ENCODE data around the gene ACTL9. TPM values are rescaled to one million over a fixed set of nuclear protein-coding genes. Genes with fewer than 3 reads are reported as not detected.

Gene ACTL9
- total RNA-seq, 4 donors from 2014 or later: not detected

GRCh38 chr19:8688930-8689329 lies 9.7 kb downstream of the ACTL9 start:
- H3K27me3 ChIP-seq: peaks cover 0 to 42% (median 0%) of the 10 kb centered on the region in 4 donors
- no peak for TF ChIP-seq POLR2AphosphoS5 (IDR thresholded peaks at IDR 0.05)
- TF ChIP-seq, protein P1, sequence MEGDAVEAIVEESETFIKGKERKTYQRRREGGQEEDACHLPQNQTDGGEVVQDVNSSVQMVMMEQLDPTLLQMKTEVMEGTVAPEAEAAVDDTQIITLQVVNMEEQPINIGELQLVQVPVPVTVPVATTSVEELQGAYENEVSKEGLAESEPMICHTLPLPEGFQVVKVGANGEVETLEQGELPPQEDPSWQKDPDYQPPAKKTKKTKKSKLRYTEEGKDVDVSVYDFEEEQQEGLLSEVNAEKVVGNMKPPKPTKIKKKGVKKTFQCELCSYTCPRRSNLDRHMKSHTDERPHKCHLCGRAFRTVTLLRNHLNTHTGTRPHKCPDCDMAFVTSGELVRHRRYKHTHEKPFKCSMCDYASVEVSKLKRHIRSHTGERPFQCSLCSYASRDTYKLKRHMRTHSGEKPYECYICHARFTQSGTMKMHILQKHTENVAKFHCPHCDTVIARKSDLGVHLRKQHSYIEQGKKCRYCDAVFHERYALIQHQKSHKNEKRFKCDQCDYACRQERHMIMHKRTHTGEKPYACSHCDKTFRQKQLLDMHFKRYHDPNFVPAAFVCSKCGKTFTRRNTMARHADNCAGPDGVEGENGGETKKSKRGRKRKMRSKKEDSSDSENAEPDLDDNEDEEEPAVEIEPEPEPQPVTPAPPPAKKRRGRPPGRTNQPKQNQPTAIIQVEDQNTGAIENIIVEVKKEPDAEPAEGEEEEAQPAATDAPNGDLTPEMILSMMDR (IDR thresholded peaks at IDR 0.05): no peak
- TF ChIP-seq POLR2A (IDR thresholded peaks at IDR 0.05; ENCODE audit: low read depth): no peak
- no peak for TF ChIP-seq EP300 (IDR thresholded peaks at IDR 0.05)
- WGBS: 89% methylated on average over 15 of the region's 15 CpGs
- H3K27ac ChIP-seq (replicated peaks in 1 of 4): no peak overlapping the region
- intact Hi-C loops (cut with DNase I): no loop called here
- no peaks in the 10 kb centered on the region for H3K36me3 ChIP-seq
- DNase-seq (ENCODE audit: extremely low spot score): no peak
- no peak overlapping the region for H3K4me3 ChIP-seq
- no peaks in the 10 kb centered on the region for H3K4me1 ChIP-seq
- H3K9me3 ChIP-seq: no peaks in the 10 kb centered on the region

GRCh38 chr19:8686549-8686948 lies 12.0 kb downstream of the ACTL9 start:
- no peak for TF ChIP-seq EP300 (IDR thresholded peaks at IDR 0.05)
- TF ChIP-seq POLR2A (IDR thresholded peaks at IDR 0.05; ENCODE audit: low read depth): no peak
- TF ChIP-seq, protein P1 (IDR thresholded peaks at IDR 0.05): no peak
- no peak for TF ChIP-seq POLR2AphosphoS5 (IDR thresholded peaks at IDR 0.05)
- H3K27me3 ChIP-seq: peaks cover 0 to 33% (median 0%) of the 10 kb centered on the region in 4 donors

GRCh38 chr19:8684001-8684902 lies 14.3 kb downstream of the ACTL9 start:
- WGBS: 57% methylated on average over 16 of the region's 21 CpGs
- no peak for TF ChIP-seq EP300 (IDR thresholded peaks at IDR 0.05)
- TF ChIP-seq, protein P1 (IDR thresholded peaks at IDR 0.05): no peak
- TF ChIP-seq POLR2A (IDR thresholded peaks at IDR 0.05; ENCODE audit: low read depth): no peak
- TF ChIP-seq POLR2AphosphoS5 (IDR thresholded peaks at IDR 0.05): no peak
- H3K36me3 ChIP-seq: no peaks in the 10 kb centered on the region
- peaks cover 0 to 17% (median 6%) of the 10 kb centered on the region in 4 donors for H3K9me3 ChIP-seq
- H3K4me3 ChIP-seq: no peak overlapping the region
- H3K4me1 ChIP-seq: no peaks in the 10 kb centered on the region
- intact Hi-C loops (cut with DNase I): no loop called here
- no peak overlapping the region for H3K27ac ChIP-seq (replicated peaks in 1 of 4)
- DNase-seq (ENCODE audit: extremely low spot score): no peak
- peaks cover 0 to 34% (median 0%) of the 10 kb centered on the region in 4 donors for H3K27me3 ChIP-seq

More at GRCh38 chr19:8686549-8686948, 12.0 kb downstream of the ACTL9 start:
- intact Hi-C loops (cut with DNase I): no loop called here
- 55% methylated on average over 5 of the region's 5 CpGs for WGBS
- H3K9me3 ChIP-seq: peaks cover 0 to 6% (median 0%) of the 10 kb centered on the region in 4 donors
- DNase-seq (ENCODE audit: extremely low spot score): no peak
- no peak overlapping the region for H3K4me3 ChIP-seq
- H3K36me3 ChIP-seq: no peaks in the 10 kb centered on the region
- H3K27ac ChIP-seq (replicated peaks in 1 of 4): no peak overlapping the region
- no peaks in the 10 kb centered on the region for H3K4me1 ChIP-seq

GRCh38 chr19:8682931-8683330 lies 15.7 kb downstream of the ACTL9 start:
- Histone ChIP-seq H3K27ac (replicated peaks in 1 of 4) (no peak overlapping the region), H3K9me3 (peaks cover 0 to 17% (median 6%) of the 10 kb centered on the region in 4 donors), H3K4me1 (no peaks in the 10 kb centered on the region), H3K4me3 (no peak overlapping the region), H3K36me3 (no peaks in the 10 kb centered on the region), H3K27me3 (peaks cover 0 to 32% (median 0%) of the 10 kb centered on the region in 4 donors)
- intact Hi-C loops (cut with DNase I): no loop called here
- 80% methylated on average over 1 of the region's 1 CpG for WGBS
- TF ChIP-seq EP300 (IDR thresholded peaks at IDR 0.05) (no peak), POLR2AphosphoS5 (IDR thresholded peaks at IDR 0.05) (no peak), POLR2A (IDR thresholded peaks at IDR 0.05; ENCODE audit: low read depth) (no peak)
- TF ChIP-seq, protein P1 (IDR thresholded peaks at IDR 0.05): no peak
- DNase-seq (ENCODE audit: extremely low spot score): no peak
